H9 (cell line): ENCODE results near the gene CEP162. TPM values are rescaled to one million over a fixed set of nuclear protein-coding genes. Genes with fewer than 3 reads are reported as not detected.
A peak's percentile ranks its signal among the peaks of the same experiment; 100 is the strongest.

ENCODE experiments used
- DNase-seq: peaks from one replicate; pipeline ENCODE4 v3.0.0-alpha.2; 2017
- H2AFZ ChIP-seq: one replicate; pipeline ENCODE4 v1.6.1; 2013; ENCODE audit warnings: mild to moderate bottlenecking, low read length, control low read depth, moderate library complexity
- H2AK5ac ChIP-seq: 2 replicates; pipeline ENCODE4 v1.6.1; 2013; ENCODE audit warnings: low read length, control low read depth, mixed read lengths; ENCODE audit not compliant: insufficient read length
- H2BK120ac ChIP-seq: one replicate; pipeline ENCODE4 v1.6.1; 2013; ENCODE audit warnings: low read depth, mild to moderate bottlenecking, low read length, control low read depth, inconsistent platforms; ENCODE audit not compliant: poor library complexity, severe bottlenecking
- H2BK12ac ChIP-seq: 2 replicates; pipeline ENCODE4 v1.6.1; 2013; ENCODE audit warnings: low read length, control low read depth, mixed read lengths, low read depth; ENCODE audit not compliant: insufficient read length
- H2BK15ac ChIP-seq: 2 replicates; pipeline ENCODE4 v1.6.1; 2013; ENCODE audit warnings: low read depth, low read length, control low read depth
- H2BK20ac ChIP-seq: one replicate; pipeline ENCODE4 v1.6.1; 2013; ENCODE audit warnings: low read depth, mild to moderate bottlenecking, low read length, control low read depth, inconsistent platforms; ENCODE audit not compliant: poor library complexity, severe bottlenecking
- H2BK5ac ChIP-seq: 2 replicates; pipeline ENCODE4 v1.6.1; 2013; ENCODE audit warnings: low read length, control low read depth, mixed read lengths; ENCODE audit not compliant: insufficient read length
- H3K14ac ChIP-seq: 2 replicates; pipeline ENCODE4 v1.6.1; 2013; ENCODE audit warnings: low read length, control low read depth; ENCODE audit not compliant: insufficient read depth
- H3K18ac ChIP-seq: 2 replicates; pipeline ENCODE4 v1.6.1; 2013; ENCODE audit warnings: low read depth, mild to moderate bottlenecking, mixed read lengths, low read length, control low read depth; ENCODE audit not compliant: insufficient read length
- H3K23ac ChIP-seq: 2 replicates; pipeline ENCODE4 v1.6.1; 2013; ENCODE audit warnings: low read length, control low read depth, mixed read lengths, low read depth; ENCODE audit not compliant: insufficient read length
- H3K23me2 ChIP-seq: 2 replicates; pipeline ENCODE4 v1.6.1; 2013; ENCODE audit warnings: low read depth, mild to moderate bottlenecking, mixed read lengths, low read length, control low read depth; ENCODE audit not compliant: insufficient read length, poor library complexity, severe bottlenecking
- H3K27ac ChIP-seq: 2 replicates; pipeline ENCODE4 v1.5.1; 2013; ENCODE audit warnings: low read length, control low read depth, mixed read lengths, low read depth; ENCODE audit not compliant: insufficient read length
- H3K27me3 ChIP-seq: 2 replicates; pipeline ENCODE4 v1.6.1; 2013; ENCODE audit warnings: low read length, control low read depth, inconsistent platforms; ENCODE audit not compliant: insufficient read depth
- H3K4ac ChIP-seq: 2 replicates; pipeline ENCODE4 v1.6.1; 2013; ENCODE audit warnings: low read depth, mild to moderate bottlenecking, control low read depth, inconsistent platforms, low read length, moderate library complexity
- H3K4me1 ChIP-seq: 2 replicates; pipeline ENCODE4 v1.6.1; 2013; ENCODE audit warnings: low read length, control low read depth, inconsistent platforms; ENCODE audit not compliant: insufficient read depth
- H3K4me2 ChIP-seq: 2 replicates; pipeline ENCODE4 v1.6.1; 2013; ENCODE audit warnings: low read length, control low read depth, mixed read lengths; ENCODE audit not compliant: insufficient read length, insufficient read depth
- H3K56ac ChIP-seq: 2 replicates; pipeline ENCODE4 v1.6.1; 2013; ENCODE audit warnings: low read depth, mild to moderate bottlenecking, mixed read lengths, low read length, control low read depth; ENCODE audit not compliant: insufficient read length
- H3K79me1 ChIP-seq: 2 replicates; pipeline ENCODE4 v1.6.1; 2013; ENCODE audit warnings: low read depth, mild to moderate bottlenecking, moderate library complexity, low read length, control low read depth, inconsistent platforms; ENCODE audit not compliant: insufficient read depth, poor library complexity, severe bottlenecking
- H3K79me2 ChIP-seq: 2 replicates; pipeline ENCODE4 v1.6.1; 2013; ENCODE audit warnings: low read length, control low read depth, inconsistent platforms; ENCODE audit not compliant: insufficient read depth
- H3K9ac ChIP-seq: 2 replicates; pipeline ENCODE4 v1.6.1; 2013; ENCODE audit warnings: low read length, control low read depth, mixed read lengths; ENCODE audit not compliant: insufficient read length; ENCODE audit errors: extremely low read depth
- H3K9me3 ChIP-seq: one replicate; pipeline ENCODE4 v1.6.1; 2013; ENCODE audit warnings: low read depth, low read length, inconsistent platforms; ENCODE audit not compliant: control insufficient read depth
- H3T11ph ChIP-seq: one replicate; pipeline ENCODE4 v1.6.1; 2013; ENCODE audit warnings: mild to moderate bottlenecking, low read length, control low read depth, inconsistent platforms
- H4K20me1 ChIP-seq: one replicate; pipeline ENCODE4 v1.6.1; 2013; ENCODE audit not compliant: control insufficient read depth, insufficient read length, insufficient read depth
- H4K5ac ChIP-seq: 2 replicates; pipeline ENCODE4 v1.6.1; 2013; ENCODE audit warnings: low read depth, mild to moderate bottlenecking, mixed read lengths, low read length, control low read depth; ENCODE audit not compliant: insufficient read length
- H4K8ac ChIP-seq: replicated peaks from 2 replicates; pipeline ENCODE4 v1.6.1; 2013; ENCODE audit warnings: low read length, control low read depth, mixed read lengths, low read depth; ENCODE audit not compliant: insufficient read length
- H4K91ac ChIP-seq: 2 replicates; pipeline ENCODE4 v1.6.1; 2013; ENCODE audit warnings: low read depth, mild to moderate bottlenecking, moderate library complexity, mixed read lengths, low read length, control low read depth; ENCODE audit not compliant: insufficient read length
- H3K27ac Mint-ChIP-seq, 3 experiments: 2 replicates in 2 of 3; 3 replicates in 1 of 3; pipeline ENCODE4 v1.8.0; 2020 to 2021; ENCODE audit warnings: mixed read lengths in 3 of 3, mild to moderate bottlenecking in 1 of 3, moderate library complexity in 1 of 3
- H3K27me3 Mint-ChIP-seq: 2 replicates; pipeline ENCODE4 v1.8.0; 2021; ENCODE audit warnings: low read depth, mild to moderate bottlenecking, moderate library complexity, mixed read lengths
- H3K36me3 Mint-ChIP-seq, 3 experiments: 2 replicates in 2 of 3; 3 replicates in 1 of 3; pipeline ENCODE4 v1.8.0; 2020 to 2021; ENCODE audit warnings: low read depth in 3 of 3, mixed read lengths in 3 of 3; ENCODE audit not compliant: insufficient read depth in 1 of 3
- H3K4me1 Mint-ChIP-seq, 2 experiments: 2 replicates each; pipeline ENCODE4 v1.8.0; 2020; ENCODE audit warnings: mixed read lengths in 2 of 2
- H3K4me3 Mint-ChIP-seq, 2 experiments: 2 replicates in 1 of 2; 3 replicates in 1 of 2; pipeline ENCODE4 v1.8.0; 2020 to 2021; ENCODE audit warnings: mild to moderate bottlenecking in 2 of 2, mixed read lengths in 2 of 2, moderate library complexity in 1 of 2
- H3K9me3 Mint-ChIP-seq, 2 experiments: 2 replicates in 1 of 2; 3 replicates in 1 of 2; pipeline ENCODE4 v1.8.0; 2020; ENCODE audit warnings: mild to moderate bottlenecking in 2 of 2, mixed read lengths in 2 of 2, moderate library complexity in 1 of 2
- CTCF ChIP-seq: fragments of 200-600 bp; sonication (generic); conservative IDR thresholded peaks from 3 replicates; pipeline ENCODE4 v1.8.0; 2021; ENCODE audit warnings: antibody characterized with exemption, mild to moderate bottlenecking
- total RNA-seq: library from RNA; stranded (reverse); gene quantifications from 2 replicates; pipeline ENCODE4 v1.2.1, GENCODE V29; 2021

The CEP162 gene
- total RNA-seq, 1 experiment from 2014 or later = 11.5 TPM

- Histone ChIP-seq H4K5ac (no peak overlapping the region), H4K91ac (no peak overlapping the region), H4K20me1 (no peaks in the 10 kb centered on the region), H2AFZ (no peak overlapping the region), H3K79me2 (no peaks in the 10 kb centered on the region), H3K4ac (no peak overlapping the region), H3K23me2 (no peaks in the 10 kb centered on the region), H3K14ac (no peak overlapping the region), H3K18ac (no peak overlapping the region), H4K8ac (no peak overlapping the region), H3K79me1 (no peaks in the 10 kb centered on the region), H3K4me2 (no peak overlapping the region), H3K23ac (no peak overlapping the region), H2BK12ac (no peak overlapping the region), H2BK20ac (no peak overlapping the region), H3K4me1 (no peaks in the 10 kb centered on the region), H3K27ac (no peak overlapping the region), H2BK15ac (no peak overlapping the region), H2BK5ac (no peak overlapping the region), H2AK5ac (no peak overlapping the region), H3K27me3 (no peaks in the 10 kb centered on the region), H3K9me3 (no peaks in the 10 kb centered on the region), H3T11ph (no peak overlapping the region), H2BK120ac (no peak overlapping the region), H3K9ac (no peak overlapping the region), H3K56ac (no peak overlapping the region)
- DNase-seq = no peak
- H3K27me3 Mint-ChIP-seq = no peaks in the 10 kb centered on the region
- peak overlapping the region in 1 of 3 experiments; percentile 37; a peak in 1 of 7 replicates for H3K27ac Mint-ChIP-seq
- H3K4me1 Mint-ChIP-seq = peaks cover 10 to 18% of the 10 kb centered on the region in 2 experiments
- TF ChIP-seq CTCF = no peak
- peaks cover 7 to 10% (median 9%) of the 10 kb centered on the region in 3 experiments; a peak in 6 of 7 replicates for H3K36me3 Mint-ChIP-seq
- peaks cover 4 to 6% of the 10 kb centered on the region in 2 experiments; a peak in 4 of 5 replicates for H3K9me3 Mint-ChIP-seq
- H3K4me3 Mint-ChIP-seq = no peak overlapping the region
Observed at GRCh38 chr6:84139311-84139710, 88.1 kb downstream of the CEP162 start.
